Measurements from ENCODE around the gene SMARCA1. TPM values are rescaled to one million over a fixed set of nuclear protein-coding genes. Genes with fewer than 3 reads are reported as not detected.
"Not testable (repeated sequence)": the region's sequence is repeated elsewhere in the genome, so short reads cannot be mapped to it uniquely, and the experiment has no call there.

Gene SMARCA1, protein sequence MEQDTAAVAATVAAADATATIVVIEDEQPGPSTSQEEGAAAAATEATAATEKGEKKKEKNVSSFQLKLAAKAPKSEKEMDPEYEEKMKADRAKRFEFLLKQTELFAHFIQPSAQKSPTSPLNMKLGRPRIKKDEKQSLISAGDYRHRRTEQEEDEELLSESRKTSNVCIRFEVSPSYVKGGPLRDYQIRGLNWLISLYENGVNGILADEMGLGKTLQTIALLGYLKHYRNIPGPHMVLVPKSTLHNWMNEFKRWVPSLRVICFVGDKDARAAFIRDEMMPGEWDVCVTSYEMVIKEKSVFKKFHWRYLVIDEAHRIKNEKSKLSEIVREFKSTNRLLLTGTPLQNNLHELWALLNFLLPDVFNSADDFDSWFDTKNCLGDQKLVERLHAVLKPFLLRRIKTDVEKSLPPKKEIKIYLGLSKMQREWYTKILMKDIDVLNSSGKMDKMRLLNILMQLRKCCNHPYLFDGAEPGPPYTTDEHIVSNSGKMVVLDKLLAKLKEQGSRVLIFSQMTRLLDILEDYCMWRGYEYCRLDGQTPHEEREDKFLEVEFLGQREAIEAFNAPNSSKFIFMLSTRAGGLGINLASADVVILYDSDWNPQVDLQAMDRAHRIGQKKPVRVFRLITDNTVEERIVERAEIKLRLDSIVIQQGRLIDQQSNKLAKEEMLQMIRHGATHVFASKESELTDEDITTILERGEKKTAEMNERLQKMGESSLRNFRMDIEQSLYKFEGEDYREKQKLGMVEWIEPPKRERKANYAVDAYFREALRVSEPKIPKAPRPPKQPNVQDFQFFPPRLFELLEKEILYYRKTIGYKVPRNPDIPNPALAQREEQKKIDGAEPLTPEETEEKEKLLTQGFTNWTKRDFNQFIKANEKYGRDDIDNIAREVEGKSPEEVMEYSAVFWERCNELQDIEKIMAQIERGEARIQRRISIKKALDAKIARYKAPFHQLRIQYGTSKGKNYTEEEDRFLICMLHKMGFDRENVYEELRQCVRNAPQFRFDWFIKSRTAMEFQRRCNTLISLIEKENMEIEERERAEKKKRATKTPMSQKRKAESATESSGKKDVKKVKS
- 50.3 TPM for total RNA-seq

DNA sequence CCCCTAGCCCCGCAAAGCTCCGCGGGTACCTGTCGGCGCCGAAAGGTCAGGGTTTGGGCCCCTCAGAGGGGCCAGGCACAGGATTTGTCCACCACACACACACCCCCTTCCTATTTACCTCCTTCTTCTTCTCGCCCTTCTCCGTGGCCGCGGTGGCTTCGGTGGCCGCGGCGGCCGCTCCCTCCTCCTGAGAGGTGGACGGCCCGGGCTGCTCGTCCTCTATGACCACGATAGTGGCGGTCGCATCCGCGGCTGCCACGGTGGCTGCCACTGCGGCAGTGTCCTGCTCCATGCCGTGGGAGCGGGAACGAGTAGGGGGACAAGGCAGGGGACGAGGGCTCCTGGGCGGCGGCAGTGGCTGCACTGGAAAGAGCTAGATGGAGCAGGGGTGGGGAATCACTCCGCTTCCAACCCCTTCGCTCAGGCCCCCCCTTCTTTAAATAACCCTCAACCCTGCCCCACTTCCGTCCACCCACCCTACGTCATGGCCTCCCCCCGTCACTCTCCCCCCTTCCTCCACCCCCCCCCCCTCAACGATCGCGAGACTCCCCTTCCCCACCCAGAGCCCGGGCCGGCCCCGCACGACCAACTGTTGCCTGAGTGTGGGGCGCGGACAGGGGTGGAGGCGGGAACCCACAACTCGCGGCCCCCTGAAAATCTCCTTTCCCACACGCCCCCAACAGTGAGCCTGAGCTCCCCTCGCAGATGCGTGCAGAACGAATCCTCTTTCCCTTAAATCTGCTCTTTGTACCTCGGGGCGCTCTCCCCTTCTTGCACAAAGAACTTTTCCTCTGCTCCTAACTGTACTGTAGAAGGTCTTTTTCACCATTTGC is at the start of gene SMARCA1:
Gene SMARCA1, minus strand, starts transcription at position 412 of the 833 bp plus-strand sequence. Its CDS starts 120 bp downstream, at position 292.
- intact Hi-C loops (cut with DNase I) = no loop called here
- ATAC-seq (peak; percentile 88), DNase-seq (ENCODE audit: low spot score) (peak; percentile 68)

- ATAC-seq (peak; percentile 62), DNase-seq (ENCODE audit: low spot score) (no peak)
- intact Hi-C loops (cut with DNase I) = no loop called here
Observed at GRCh38 chrX:129572422-129572821, 49.1 kb upstream of the SMARCA1 start.

- ATAC-seq (no peak), DNase-seq (ENCODE audit: low spot score) (no peak)
- intact Hi-C loops (cut with DNase I) = no loop called here
Observed at GRCh38 chrX:129568349-129568748, 45.1 kb upstream of the SMARCA1 start.

GRCh38 chrX:129566073-129566472 is 42.8 kb upstream of the SMARCA1 start:
- ATAC-seq (peak; percentile 30), DNase-seq (ENCODE audit: low spot score) (no peak)
- intact Hi-C loops (cut with DNase I) = no loop called here

- intact Hi-C loops (cut with DNase I) = no loop called here
- ATAC-seq = no peak
Observed at GRCh38 chrX:129565046-129565650, 41.9 kb upstream of the SMARCA1 start.

GRCh38 chrX:129564345-129564744 is 41.1 kb upstream of the SMARCA1 start:
- ATAC-seq; intact Hi-C loops (cut with DNase I); DNase-seq (ENCODE audit: low spot score): not testable (repeated sequence)

More at GRCh38 chrX:129565046-129565650, 41.9 kb upstream of the SMARCA1 start:
- no peak for DNase-seq (ENCODE audit: low spot score)

DNA sequence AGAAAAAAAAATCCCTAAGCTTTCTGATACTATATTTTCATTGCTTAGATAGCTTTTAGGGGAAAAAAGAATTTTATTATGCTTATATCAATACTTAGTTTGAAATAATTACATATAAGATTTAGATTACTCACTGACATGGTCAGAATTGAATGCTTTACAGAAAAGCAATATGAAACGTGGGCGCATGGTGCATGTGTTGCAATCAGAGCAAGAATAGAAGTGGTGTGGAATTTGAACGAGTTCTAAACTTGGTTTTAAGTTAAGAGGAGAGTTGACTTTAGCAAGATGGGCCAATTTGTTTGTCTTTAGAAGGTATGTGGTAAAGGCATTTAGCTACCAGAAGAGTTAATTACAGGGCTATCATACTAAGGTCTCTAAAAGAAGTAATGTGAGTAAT is 38.2 kb upstream of the SMARCA1 start:
- DNase-seq (ENCODE audit: low spot score) (no peak), ATAC-seq (no peak)
- intact Hi-C loops (cut with DNase I) = no loop called here

DNA sequence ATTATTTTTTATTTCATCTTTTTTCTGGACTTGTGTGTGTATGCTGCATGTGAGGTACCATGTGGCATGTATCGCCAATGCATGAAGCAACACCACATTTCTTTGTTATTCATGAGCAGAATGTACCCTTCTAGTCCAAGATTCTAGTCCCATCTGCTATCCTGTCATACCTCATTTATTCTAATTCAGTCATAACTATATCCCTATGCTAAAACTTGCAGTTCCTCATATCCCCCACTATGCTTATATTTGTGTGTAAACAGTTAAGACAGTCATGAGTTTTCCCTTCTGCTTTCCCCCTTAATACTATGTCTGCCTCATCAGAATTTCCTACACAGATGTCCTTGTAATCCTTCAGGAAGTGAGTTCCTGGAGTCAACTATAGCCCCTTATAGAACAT is 36.5 kb upstream of the SMARCA1 start:
- intact Hi-C loops (cut with DNase I) = no loop called here
- DNase-seq (ENCODE audit: low spot score) (no peak), ATAC-seq (no peak)

DNA sequence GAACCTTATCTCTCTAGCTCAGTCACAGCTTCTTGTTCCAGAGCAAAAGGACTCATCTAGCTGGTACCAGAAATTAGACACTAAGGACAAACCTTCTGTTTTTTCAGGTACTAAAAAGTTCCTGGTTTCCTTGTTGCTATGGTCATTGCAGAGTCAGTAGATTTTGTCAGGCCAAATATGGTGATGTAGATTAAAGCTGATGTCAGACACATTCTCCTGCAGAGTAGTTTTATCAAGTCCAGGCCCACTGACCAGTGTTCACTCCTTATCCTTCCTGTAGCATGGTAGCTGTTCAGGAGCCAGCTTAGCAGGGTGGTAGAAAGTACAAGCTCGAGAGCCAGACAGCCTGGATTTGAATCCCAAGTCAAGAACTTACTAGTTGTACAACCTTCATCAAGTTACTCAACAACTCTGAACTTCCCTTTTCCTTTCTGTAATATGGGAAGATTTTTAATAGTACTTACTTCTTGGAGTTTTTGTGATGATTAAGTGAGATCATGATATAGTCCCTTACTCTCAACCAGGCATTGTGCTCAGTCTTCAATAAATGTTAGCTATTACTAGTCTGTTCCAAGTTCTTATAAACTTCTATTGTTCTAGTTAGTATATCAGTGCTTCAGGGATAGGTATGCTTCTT is 34.7 kb upstream of the SMARCA1 start:
- ATAC-seq = no peak
- intact Hi-C loops (cut with DNase I) = no loop called here

DNA sequence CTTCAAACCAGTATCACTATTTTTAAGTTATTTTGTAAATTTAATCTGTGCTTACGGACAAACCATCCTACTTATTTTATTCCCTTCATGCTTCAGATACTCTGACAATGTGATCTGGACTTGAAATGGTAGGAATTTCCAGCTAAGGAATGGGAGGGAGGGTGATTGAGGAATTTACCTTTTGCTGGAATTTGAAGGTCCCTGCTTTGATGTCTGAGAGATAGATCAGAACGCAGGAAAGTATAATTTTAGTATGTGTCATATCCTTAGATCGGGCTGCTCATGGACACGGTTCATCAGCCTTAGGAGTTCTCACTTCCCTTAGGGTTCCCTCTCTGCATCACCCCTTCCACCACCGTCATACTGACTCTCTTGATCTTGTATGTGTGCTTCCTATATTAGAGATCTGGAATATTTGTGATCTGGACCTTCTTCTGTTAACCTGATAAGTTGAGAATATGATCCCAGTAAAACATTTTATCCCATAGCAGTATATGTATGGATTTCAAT is 33.6 kb upstream of the SMARCA1 start:
- intact Hi-C loops (cut with DNase I) = no loop called here
- ATAC-seq = no peak
- DNase-seq (ENCODE audit: low spot score) = no peak

More for the DNA sequence above, 34.7 kb upstream of the SMARCA1 start:
- no peak for DNase-seq (ENCODE audit: low spot score)

GRCh38 chrX:129554816-129555215 is 31.5 kb upstream of the SMARCA1 start:
- intact Hi-C loops (cut with DNase I); ATAC-seq; DNase-seq (ENCODE audit: low spot score): not testable (repeated sequence)

DNA sequence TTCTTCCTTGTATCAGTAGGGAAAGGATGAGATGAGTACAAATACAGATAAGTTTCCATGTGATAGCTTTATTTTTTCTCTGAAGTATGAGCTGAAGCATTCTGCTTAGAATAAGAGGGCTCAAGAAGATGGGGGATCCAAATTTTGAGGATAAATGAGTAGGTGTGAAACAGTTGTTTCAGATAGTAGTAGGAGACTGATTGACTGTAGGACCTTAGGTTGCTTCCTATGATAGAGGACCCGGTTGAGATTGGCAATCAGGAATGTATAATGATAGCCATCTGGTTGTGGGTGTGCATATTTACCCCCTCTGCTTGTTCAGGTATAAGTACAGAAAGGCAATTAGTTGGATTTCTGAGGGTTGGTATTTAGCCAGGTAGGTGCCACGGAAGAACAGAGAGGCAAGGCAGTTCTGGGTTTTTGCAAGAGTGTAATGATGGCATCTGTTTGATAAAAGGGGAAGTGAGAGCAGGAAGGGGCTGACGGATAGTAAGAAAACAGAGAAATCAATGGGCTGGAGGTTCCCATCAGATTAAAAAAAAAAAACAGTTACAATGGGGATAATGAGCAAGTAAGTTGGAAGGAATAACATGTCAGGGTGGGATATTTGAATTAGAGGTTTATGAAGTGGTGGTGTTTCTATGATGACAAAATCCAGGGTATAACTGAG is 30.5 kb upstream of the SMARCA1 start:
- DNase-seq (ENCODE audit: low spot score) (no peak), ATAC-seq (no peak)
- intact Hi-C loops (cut with DNase I) = no loop called here

DNA sequence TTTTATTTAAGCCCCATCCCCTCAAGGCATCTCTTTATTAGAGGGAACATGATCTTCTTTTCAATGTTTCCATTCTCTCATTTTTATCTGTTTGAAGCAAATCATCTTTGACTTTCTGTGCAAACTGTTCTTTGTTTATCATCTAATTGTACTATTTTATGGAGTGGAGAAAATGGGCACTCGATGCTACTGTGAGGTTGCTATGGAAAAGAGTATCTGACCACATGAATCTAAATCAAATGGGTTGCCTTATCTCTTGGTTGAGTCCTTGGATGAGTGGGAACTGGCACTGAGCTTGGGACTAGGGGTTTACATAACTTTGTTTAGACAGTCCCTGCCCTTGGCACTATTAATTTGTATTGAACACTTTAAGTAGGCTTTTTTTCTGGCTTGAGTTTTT is 25.8 kb upstream of the SMARCA1 start:
- DNase-seq (ENCODE audit: low spot score) (no peak), ATAC-seq (no peak)
- intact Hi-C loops (cut with DNase I) = no loop called here

- intact Hi-C loops (cut with DNase I) = no loop called here
- no peak for ATAC-seq
- DNase-seq (ENCODE audit: low spot score) = no peak
Observed at GRCh38 chrX:129545408-129545807, 22.1 kb upstream of the SMARCA1 start.

- DNase-seq (ENCODE audit: low spot score) = no peak
- no peak for ATAC-seq
- intact Hi-C loops (cut with DNase I) = no loop called here
Observed at GRCh38 chrX:129544780-129545179, 21.5 kb upstream of the SMARCA1 start.

GRCh38 chrX:129540722-129541184 is 17.5 kb upstream of the SMARCA1 start:
- ATAC-seq = peak; percentile 79
- DNase-seq (ENCODE audit: low spot score) = no peak
- intact Hi-C loops (cut with DNase I) = no loop called here

GRCh38 chrX:129540068-129540653 is 16.9 kb upstream of the SMARCA1 start, which contains the start of gene OCRL:
TSS of gene OCRL (plus strand) at chrX:129540259. CDS start at chrX:129540440, 181 bp downstream.
- ATAC-seq (peak; percentile 90), DNase-seq (ENCODE audit: low spot score) (peak; percentile 80)
- intact Hi-C loops (cut with DNase I) = no loop called here

Measured in sciatic nerve (tissue), 2 donors.